Endodermal cell (in vitro differentiated cells): ENCODE measurements around the gene SERPINA12. TPM values are rescaled to one million over a fixed set of nuclear protein-coding genes. Genes with fewer than 3 reads are reported as not detected.

ENCODE experiments used
- DNase-seq: peaks from one replicate; pipeline ENCODE4 v3.0.0-alpha.2; 2017
- H3K27ac ChIP-seq: 2 replicates; pipeline ENCODE4 v1.5.1; 2013; ENCODE audit warnings: mild to moderate bottlenecking, low read depth, low read length, moderate library complexity
- H3K27me3 ChIP-seq: 2 replicates; pipeline ENCODE4 v1.6.1; 2013; ENCODE audit warnings: mild to moderate bottlenecking, low read length, moderate library complexity; ENCODE audit not compliant: insufficient read depth, control insufficient read depth, poor library complexity, severe bottlenecking
- H3K36me3 ChIP-seq: 2 replicates; pipeline ENCODE4 v1.7.0; 2013; ENCODE audit warnings: mild to moderate bottlenecking, low read length, moderate library complexity; ENCODE audit not compliant: control insufficient read depth, insufficient read depth
- H3K4me1 ChIP-seq: one replicate; pipeline ENCODE4 v1.7.0; 2013; ENCODE audit warnings: low read length; ENCODE audit not compliant: control insufficient read depth, insufficient read depth
- H3K4me3 ChIP-seq: 2 replicates; pipeline ENCODE4 v1.5.1; 2013; ENCODE audit warnings: mild to moderate bottlenecking, low read length, moderate library complexity
- H3K9ac ChIP-seq: 2 replicates; pipeline ENCODE4 v1.6.1; 2013; ENCODE audit warnings: mild to moderate bottlenecking, low read length, moderate library complexity; ENCODE audit not compliant: poor library complexity, severe bottlenecking; ENCODE audit errors: extremely low read depth
- H3K9me3 ChIP-seq: 2 replicates; pipeline ENCODE4 v1.6.1; 2013; ENCODE audit warnings: mild to moderate bottlenecking, low read length, moderate library complexity; ENCODE audit not compliant: control insufficient read depth
- H3K27ac Mint-ChIP-seq: 2 replicates; pipeline ENCODE4 v1.8.0; 2020; ENCODE audit warnings: mixed read lengths
- H3K27me3 Mint-ChIP-seq: 2 replicates; pipeline ENCODE4 v1.8.0; 2021; ENCODE audit warnings: mild to moderate bottlenecking, mixed read lengths; ENCODE audit not compliant: insufficient read depth
- H3K36me3 Mint-ChIP-seq: 2 replicates; pipeline ENCODE4 v1.8.0; 2020; ENCODE audit warnings: low read depth, mixed read lengths
- H3K4me1 Mint-ChIP-seq: 2 replicates; pipeline ENCODE4 v1.8.0; 2020; ENCODE audit warnings: mixed read lengths
- H3K4me3 Mint-ChIP-seq: 2 replicates; pipeline ENCODE4 v1.8.0; 2020; ENCODE audit warnings: mild to moderate bottlenecking, moderate library complexity, mixed read lengths
- H3K9me3 Mint-ChIP-seq: 2 replicates; pipeline ENCODE4 v1.8.0; 2020; ENCODE audit warnings: mild to moderate bottlenecking, mixed read lengths
- CTCF ChIP-seq: fragments of 200-600 bp; sonication (generic); conservative IDR thresholded peaks from 2 replicates; pipeline ENCODE4 v1.5.0; 2021; ENCODE audit warnings: antibody characterized with exemption, mild to moderate bottlenecking
- WGBS, 2 experiments: methylation state at CpG; one replicate each; pipeline versions ENCODE4 v1.1.5 to v1.1.7; 2013; ENCODE audit warnings: missing lambda C conversion rate in 2 of 2, mixed read lengths in 1 of 2; ENCODE audit not compliant: insufficient coverage in 1 of 2, insufficient read length in 1 of 2; 5-methylcytosine and 5-hydroxymethylcytosine counted together
- long read RNA-seq, 4 experiments: library from polyadenylated mRNA in 2 of 4; library from RNA in 1 of 4; library from capped mRNA in 1 of 4; stranded (forward) in 3 of 4; unstranded in 1 of 4; transcript quantifications; one replicate each; pipeline ENCODE4 v2.0.0, GENCODE V29; 2020 to 2021; ENCODE audit warnings: inconsistent platforms in 1 of 4
- polyA plus RNA-seq, 2 experiments: library from polyadenylated mRNA; stranded (reverse); fragments of 50-300 nt; gene quantifications; one replicate each; pipeline ENCODE4 v1.2.3, GENCODE V29; 2013
- total RNA-seq, 2 donors: library from RNA; stranded (reverse); fragmentation: NEBNext Ultra II Directional in 1 of 2; extraction: Animal tissue kit (Norgen Biotek cat#: 25700) in 1 of 2; gene quantifications; 2 replicates in 1 of 2; 3 replicates in 1 of 2; pipeline ENCODE4 v1.2.1, GENCODE V29; 2021

SERPINA12 gene
- total RNA-seq = not detected
- polyA plus RNA-seq (2013, experiment 1 of 2) = not detected
- polyA plus RNA-seq (2013, experiment 2 of 2) = not detected
- long read RNA-seq, experiment 1 = 0 reads
- long read RNA-seq, experiment 2 = 0 reads
- long read RNA-seq, experiment 3 = 0 reads
- long read RNA-seq, experiment 4 = 0 reads

GRCh38 chr14:94509356-94509755 is at the start of gene SERPINA12:
Gene SERPINA12, minus strand, starts transcription at chr14:94509469. Its CDS starts 11,072 bp downstream, at chr14:94498397.
- H3K36me3 Mint-ChIP-seq = no peaks in the 10 kb centered on the region
- Histone ChIP-seq H3K4me1 (no peaks in the 10 kb centered on the region), H3K36me3 (no peaks in the 10 kb centered on the region)

GRCh38 chr14:94558842-94559241 is 49.6 kb upstream of the SERPINA12 start:
- WGBS, 2 experiments = 80 to 86% methylated on average over 2 of the region's 2 CpGs
- Mint-ChIP-seq H3K4me1 (peaks cover 7% of the 10 kb centered on the region), H3K27ac (no peak overlapping the region), H3K9me3 (peaks cover 18% of the 10 kb centered on the region), H3K36me3 (no peaks in the 10 kb centered on the region), H3K4me3 (no peak overlapping the region), H3K27me3 (peaks cover 5% of the 10 kb centered on the region)
- no peak overlapping the region for H3K9ac ChIP-seq
- no peaks in the 10 kb centered on the region for H3K27me3 ChIP-seq
- peaks cover 25% of the 10 kb centered on the region for H3K9me3 ChIP-seq
- no peak overlapping the region for H3K27ac ChIP-seq
- DNase-seq = no peak
- no peaks in the 10 kb centered on the region for H3K36me3 ChIP-seq
- no peak overlapping the region for H3K4me3 ChIP-seq
- peak; percentile 57 for TF ChIP-seq CTCF
- no peaks in the 10 kb centered on the region for H3K4me1 ChIP-seq

More at GRCh38 chr14:94509356-94509755, at the start of gene SERPINA12:
- Mint-ChIP-seq H3K9me3 (no peaks in the 10 kb centered on the region), H3K4me3 (no peak within 1 kb of the TSS), H3K27me3 (no peaks in the 10 kb centered on the region), H3K4me1 (no peaks in the 10 kb centered on the region), H3K27ac (no peak within 1 kb of the TSS)
- Histone ChIP-seq H3K27ac (no peak within 1 kb of the TSS), H3K9ac (no peak within 1 kb of the TSS), H3K9me3 (no peaks in the 10 kb centered on the region), H3K4me3 (no peak within 1 kb of the TSS), H3K27me3 (no peaks in the 10 kb centered on the region)
- WGBS, 2 experiments = 80 to 100% methylated on average over 2 to 3 of the region's 3 CpGs
- no peak for DNase-seq
- no peak for TF ChIP-seq CTCF

GRCh38 chr14:94557327-94557726 is 48.1 kb upstream of the SERPINA12 start:
- Mint-ChIP-seq H3K4me1 (peaks cover 7% of the 10 kb centered on the region), H3K4me3 (no peak overlapping the region), H3K27me3 (peaks cover 13% of the 10 kb centered on the region), H3K27ac (no peak overlapping the region), H3K9me3 (peaks cover 29% of the 10 kb centered on the region), H3K36me3 (no peaks in the 10 kb centered on the region)
- Histone ChIP-seq H3K4me1 (no peaks in the 10 kb centered on the region), H3K27me3 (no peaks in the 10 kb centered on the region), H3K36me3 (no peaks in the 10 kb centered on the region), H3K9me3 (peaks cover 33% of the 10 kb centered on the region), H3K4me3 (no peak overlapping the region), H3K27ac (no peak overlapping the region), H3K9ac (no peak overlapping the region)
- TF ChIP-seq CTCF = no peak
- 94 to 100% methylated on average over 1 of the region's 1 CpG for WGBS, 2 experiments
- no peak for DNase-seq
